Tibial nerve (tissue), 4 donors: ENCODE data around the gene CLEC2D. TPM values are rescaled to one million over a fixed set of nuclear protein-coding genes. Genes with fewer than 3 reads are reported as not detected.

Experiments used
- DNase-seq, 2 donors: peaks; one replicate each; pipeline ENCODE4 v3.0.0-alpha.2; 2019; ENCODE audit warnings: low spot score in 2 of 2
- H3K27ac ChIP-seq, 4 donors: fragments of 200-600 bp; sonication (generic) in 3 of 4; one replicate each; pipeline ENCODE4 v1.5.1; 2017 to 2019; ENCODE audit warnings: mild to moderate bottlenecking in 1 of 4
- H3K27me3 ChIP-seq, 2 donors: fragments of 200-600 bp; sonication (generic) in 1 of 2; one replicate each; pipeline versions ENCODE4 v1.5.1 to v1.6.0; 2017 to 2019
- H3K36me3 ChIP-seq, 3 donors: fragments of 200-600 bp; sonication (generic); one replicate each; pipeline ENCODE4 v1.5.1; 2018 to 2019
- H3K4me1 ChIP-seq, 4 donors: fragments of 200-600 bp; sonication (generic) in 3 of 4; one replicate each; pipeline ENCODE4 v1.5.1; 2017 to 2019
- H3K4me3 ChIP-seq, 4 donors: fragments of 200-600 bp; sonication (generic) in 3 of 4; one replicate each; pipeline ENCODE4 v1.5.1; 2017 to 2019; ENCODE audit warnings: mild to moderate bottlenecking in 1 of 4, moderate library complexity in 1 of 4
- H3K9me3 ChIP-seq, 4 donors: fragments of 200-600 bp; sonication (generic) in 3 of 4; one replicate each; pipeline ENCODE4 v1.5.1; 2017 to 2019
- CTCF ChIP-seq, 5 experiments: fragments of 200-600 bp in 3 of 5; fragments of 450-650 bp in 2 of 5; sonication (generic) in 3 of 5; IDR thresholded peaks; one replicate each; pipeline ENCODE4 v1.5.1; 2016 to 2019; ENCODE audit warnings: antibody characterized with exemption in 5 of 5, mild to moderate bottlenecking in 3 of 5, moderate library complexity in 2 of 5
- EP300 ChIP-seq, 2 donors: sonication (generic); formaldehyde crosslinking; IDR thresholded peaks; one replicate each; pipeline ENCODE4 v1.6.1; 2017; ENCODE audit warnings: antibody characterized with exemption in 2 of 2, mild to moderate bottlenecking in 1 of 2
- POLR2A ChIP-seq, 2 donors: fragments of 450-650 bp; IDR thresholded peaks; one replicate each; pipeline ENCODE4 v1.6.1; 2017; ENCODE audit warnings: antibody characterized with exemption in 2 of 2, mild to moderate bottlenecking in 2 of 2, moderate library complexity in 2 of 2
- WGBS, 2 donors: methylation state at CpG; one replicate each; pipeline ENCODE4 v1.1.5; 2018; 5-methylcytosine and 5-hydroxymethylcytosine counted together
- total RNA-seq, 4 donors: library from RNA; depleted of rRNA; stranded (reverse); fragments of >200 nt; gene quantifications; one replicate each; pipeline ENCODE4 v1.1.0, GENCODE V29; 2016

The CLEC2D gene
- total RNA-seq, 4 donors from 2014 or later = 9.6 to 19.0 (median 13.2) TPM

GRCh38 chr12:9651265-9651729, 18.2 kb upstream of the CLEC2D start:
- TF ChIP-seq CTCF (IDR thresholded peaks at IDR 0.05) (no peak), EP300 (IDR thresholded peaks at IDR 0.05) (no peak), POLR2A (IDR thresholded peaks at IDR 0.05) (no peak)
- no peak for DNase-seq
- Histone ChIP-seq H3K4me1 (peaks cover 0 to 34% (median 24%) of the 10 kb centered on the region in 4 donors), H3K36me3 (peaks cover 0 to 29% (median 5%) of the 10 kb centered on the region in 3 donors), H3K4me3 (peak overlapping the region in 1 of 4 donors; percentile 10), H3K27me3 (no peaks in the 10 kb centered on the region), H3K9me3 (no peaks in the 10 kb centered on the region), H3K27ac (peak overlapping the region in 3 of 4 donors; percentile 85 to 95 (median 94))
- WGBS, 2 donors = 71 to 84% methylated on average over 3 of the region's 3 CpGs

GRCh38 chr12:9660046-9660445, 9.5 kb upstream of the CLEC2D start:
- Histone ChIP-seq H3K4me1 (no peaks in the 10 kb centered on the region), H3K9me3 (no peaks in the 10 kb centered on the region), H3K36me3 (peaks cover 0 to 95% (median 0%) of the 10 kb centered on the region in 3 donors), H3K27me3 (no peaks in the 10 kb centered on the region), H3K4me3 (no peak overlapping the region), H3K27ac (no peak overlapping the region)
- TF ChIP-seq CTCF (IDR thresholded peaks at IDR 0.05) (no peak), POLR2A (IDR thresholded peaks at IDR 0.05) (no peak), EP300 (IDR thresholded peaks at IDR 0.05) (no peak)
- WGBS, 2 donors = 91 to 96% methylated on average over 1 of the region's 1 CpG
- no peak for DNase-seq

GRCh38 chr12:9661720-9662119, 7.8 kb upstream of the CLEC2D start:
- no peak for DNase-seq
- Histone ChIP-seq H3K27me3 (no peaks in the 10 kb centered on the region), H3K9me3 (no peaks in the 10 kb centered on the region), H3K4me1 (no peaks in the 10 kb centered on the region), H3K27ac (no peak overlapping the region), H3K36me3 (peaks cover 0 to 94% (median 0%) of the 10 kb centered on the region in 3 donors), H3K4me3 (no peak overlapping the region)
- no peak for TF ChIP-seq POLR2A (IDR thresholded peaks at IDR 0.05)
- TF ChIP-seq EP300 (IDR thresholded peaks at IDR 0.05) = no peak
- no peak for TF ChIP-seq CTCF (IDR thresholded peaks at IDR 0.05)
- WGBS, 2 donors = 77 to 100% methylated on average over 2 of the region's 2 CpGs

- peaks cover 0 to 91% (median 0%) of the 10 kb centered on the region in 3 donors for H3K36me3 ChIP-seq
- TF ChIP-seq EP300 (IDR thresholded peaks at IDR 0.05) (no peak), POLR2A (IDR thresholded peaks at IDR 0.05) (no peak), CTCF (IDR thresholded peaks at IDR 0.05) (no peak)
Measured at GRCh38 chr12:9662488-9662887, 7.0 kb upstream of the CLEC2D start.

GRCh38 chr12:9667403-9668160, 1.9 kb upstream of the CLEC2D start:
- no peaks in the 10 kb centered on the region for H3K9me3 ChIP-seq
- H3K36me3 ChIP-seq = peaks cover 0 to 60% (median 0%) of the 10 kb centered on the region in 3 donors
- peak overlapping the region in 1 of 4 donors; percentile 56 for H3K27ac ChIP-seq
- no peak for DNase-seq
- H3K27me3 ChIP-seq = no peaks in the 10 kb centered on the region
- no peak overlapping the region for H3K4me3 ChIP-seq
- peaks cover 0 to 12% (median 5%) of the 10 kb centered on the region in 4 donors for H3K4me1 ChIP-seq
- no peak for TF ChIP-seq EP300 (IDR thresholded peaks at IDR 0.05)
- TF ChIP-seq POLR2A (IDR thresholded peaks at IDR 0.05) = no peak
- TF ChIP-seq CTCF (IDR thresholded peaks at IDR 0.05) = no peak
- WGBS, 2 donors = 83 to 87% methylated on average over 2 of the region's 2 CpGs

More at GRCh38 chr12:9662488-9662887, 7.0 kb upstream of the CLEC2D start:
- no peak for DNase-seq
- no peak overlapping the region for H3K4me3 ChIP-seq
- H3K27me3 ChIP-seq = no peaks in the 10 kb centered on the region
- no peaks in the 10 kb centered on the region for H3K9me3 ChIP-seq
- peaks cover 0 to 4% (median under 1%) of the 10 kb centered on the region in 4 donors for H3K4me1 ChIP-seq
- H3K27ac ChIP-seq = no peak overlapping the region
